ENCODE data around the gene SHD.

DNA sequence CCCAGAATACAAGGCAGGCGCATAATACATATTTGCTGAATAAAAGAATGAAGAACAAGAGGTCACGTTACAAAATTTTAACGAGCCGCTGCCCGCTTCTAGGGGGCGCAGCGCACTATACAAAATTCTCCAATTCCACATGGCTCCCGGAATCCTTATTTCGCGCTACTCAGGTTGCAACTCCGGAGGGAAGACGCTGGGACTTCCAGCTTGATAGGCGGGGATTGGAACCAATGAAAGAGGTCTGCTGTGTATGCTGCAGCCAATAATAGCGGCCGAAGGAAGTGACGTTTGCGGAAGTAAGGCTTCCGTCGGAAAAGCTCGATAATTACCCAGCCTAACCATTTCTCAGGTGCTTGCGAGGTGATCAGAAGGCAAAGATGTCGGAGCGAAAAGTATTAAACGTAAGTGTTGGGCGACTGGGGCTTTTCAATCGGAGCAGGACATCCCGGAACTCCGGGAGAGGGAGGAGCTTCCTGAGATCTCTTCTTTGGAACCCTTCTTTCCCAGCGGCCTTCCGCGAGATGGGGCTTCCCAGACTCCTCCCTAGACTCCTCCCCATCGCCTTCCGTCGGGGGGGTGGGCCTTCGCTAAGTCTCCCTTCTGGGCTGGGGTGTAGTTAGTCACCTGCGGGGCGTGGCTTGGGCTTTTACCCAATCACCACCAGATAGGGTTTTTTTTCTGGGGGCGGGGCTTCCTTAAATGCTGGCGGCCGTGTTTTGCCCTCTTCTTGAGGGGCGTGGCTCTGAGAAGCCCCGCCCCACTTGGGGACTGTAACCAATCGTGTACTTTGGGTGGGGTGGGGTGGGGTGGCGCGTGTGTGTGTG lies 32.1 kb upstream of the SHD start, which contains the start of gene YJU2:
- TF ChIP-seq, protein P1, sequence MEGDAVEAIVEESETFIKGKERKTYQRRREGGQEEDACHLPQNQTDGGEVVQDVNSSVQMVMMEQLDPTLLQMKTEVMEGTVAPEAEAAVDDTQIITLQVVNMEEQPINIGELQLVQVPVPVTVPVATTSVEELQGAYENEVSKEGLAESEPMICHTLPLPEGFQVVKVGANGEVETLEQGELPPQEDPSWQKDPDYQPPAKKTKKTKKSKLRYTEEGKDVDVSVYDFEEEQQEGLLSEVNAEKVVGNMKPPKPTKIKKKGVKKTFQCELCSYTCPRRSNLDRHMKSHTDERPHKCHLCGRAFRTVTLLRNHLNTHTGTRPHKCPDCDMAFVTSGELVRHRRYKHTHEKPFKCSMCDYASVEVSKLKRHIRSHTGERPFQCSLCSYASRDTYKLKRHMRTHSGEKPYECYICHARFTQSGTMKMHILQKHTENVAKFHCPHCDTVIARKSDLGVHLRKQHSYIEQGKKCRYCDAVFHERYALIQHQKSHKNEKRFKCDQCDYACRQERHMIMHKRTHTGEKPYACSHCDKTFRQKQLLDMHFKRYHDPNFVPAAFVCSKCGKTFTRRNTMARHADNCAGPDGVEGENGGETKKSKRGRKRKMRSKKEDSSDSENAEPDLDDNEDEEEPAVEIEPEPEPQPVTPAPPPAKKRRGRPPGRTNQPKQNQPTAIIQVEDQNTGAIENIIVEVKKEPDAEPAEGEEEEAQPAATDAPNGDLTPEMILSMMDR (IDR thresholded peaks at IDR 0.05 in 8 of 11, conservative IDR thresholded peaks at IDR 0.05 in 3 of 11): peak in 9 of 11 experiments; percentile 12 to 59 (median 47)
- TF ChIP-seq POLR2A (IDR thresholded peaks at IDR 0.05): peak in 1 of 3 donors; percentile 82
